Head of caudate nucleus (tissue), 42 donors: ENCODE data around the gene TSR3.

Source experiments
- DNase-seq, 42 donors: peaks; one replicate each; pipeline versions ENCODE4 v3.0.0 to v3.0.0-alpha.2; 2020 to 2021; ENCODE audit warnings: mixed read lengths in 7 of 42
- intact Hi-C: fragments of 100-400 bp; cut with DNase I; formaldehyde crosslinking; loops from one replicate; pipeline ENCODE4 v1.15.0; 2022

The TSR3 gene

DNA sequence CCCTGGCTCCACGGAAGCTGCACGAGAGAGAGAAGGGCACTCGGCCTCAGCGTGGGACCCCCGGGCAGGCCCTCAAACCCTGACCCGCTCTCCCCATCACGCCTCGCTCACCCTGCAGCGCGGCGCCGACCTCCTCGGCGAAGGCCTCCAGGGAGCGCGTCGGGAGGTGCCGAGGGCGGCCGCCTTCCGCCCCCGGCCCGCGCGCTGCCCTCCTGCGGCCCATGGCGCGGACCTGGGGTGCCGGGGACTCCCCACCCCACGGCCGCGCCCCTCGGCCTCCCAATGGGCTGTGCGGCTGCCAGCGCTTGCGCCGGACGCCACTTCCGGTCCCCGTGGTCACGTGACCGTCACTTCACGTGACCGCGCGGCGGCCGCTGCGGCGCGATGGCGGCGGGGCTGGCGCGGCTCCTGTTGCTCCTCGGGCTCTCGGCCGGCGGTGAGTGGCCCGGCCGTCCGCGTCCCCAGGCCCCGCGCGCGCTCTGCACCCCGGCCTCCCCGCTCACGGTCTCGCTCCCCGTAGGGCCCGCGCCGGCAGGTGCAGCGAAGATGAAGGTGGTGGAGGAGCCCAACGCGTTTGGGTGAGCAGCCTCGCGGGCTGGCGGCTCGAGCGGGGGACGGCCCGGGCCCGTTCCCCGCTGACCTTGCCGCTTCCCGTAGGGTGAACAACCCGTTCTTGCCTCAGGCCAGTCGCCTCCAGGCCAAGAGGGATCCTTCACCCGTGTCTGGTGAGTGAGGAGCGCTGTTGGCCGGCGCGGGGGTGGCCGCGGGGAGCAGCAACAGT lies at the start of gene TSR3, which contains the start of gene GNPTG:
Gene TSR3 (minus strand): TSS at position 297 of the 781 bp plus-strand sequence. CDS start 74 bp downstream, at position 223.
Gene GNPTG (plus strand): TSS at position 350 of the 781 bp plus-strand sequence. CDS start 35 bp downstream, at position 385.
- intact Hi-C loops: loop anchor here (5.0 to 10.0 kb wide), 3 partner anchors 39 to 123 kb away; partner anchors contain the start of genes CLCN7 and UQCC4
- DNase-seq: peak; percentile 24 to 89 (median 76)

DNA sequence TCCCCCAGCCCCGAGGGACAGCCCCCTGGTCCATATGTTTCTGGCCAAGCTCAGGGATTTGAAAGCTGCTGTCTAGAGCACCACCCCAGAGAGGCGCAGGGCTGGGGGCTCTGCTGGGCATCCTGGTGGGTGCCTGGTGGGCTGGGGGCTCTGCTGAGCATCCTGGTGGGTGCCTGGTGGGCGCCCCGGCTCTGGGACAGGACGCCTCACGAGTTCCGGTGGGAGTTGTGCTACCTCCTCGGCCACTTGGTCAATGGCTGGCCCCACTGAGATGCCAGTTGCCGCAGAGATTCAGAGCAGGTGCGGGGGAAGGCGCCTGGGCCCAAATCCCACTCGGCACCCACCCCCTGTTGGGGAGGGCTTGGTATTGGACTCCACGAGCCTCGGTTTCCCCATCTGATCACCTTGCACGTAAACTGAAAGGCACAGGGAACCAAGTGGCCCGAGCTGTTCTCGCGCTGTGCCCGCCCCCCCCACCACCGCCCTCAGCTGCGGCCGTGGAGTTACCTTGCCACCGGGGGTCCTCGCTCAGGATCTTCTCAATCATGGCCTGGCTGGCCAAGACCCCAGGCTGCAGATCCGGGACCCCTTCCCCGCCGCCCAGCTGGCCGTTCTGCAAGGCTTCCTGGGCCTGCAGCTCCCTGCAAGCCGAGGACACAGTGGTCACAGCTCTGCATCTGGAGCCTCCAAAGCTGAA lies 49.5 kb upstream of the TSR3 start:
- DNase-seq: no peak
- intact Hi-C loops: no loop called here

DNA sequence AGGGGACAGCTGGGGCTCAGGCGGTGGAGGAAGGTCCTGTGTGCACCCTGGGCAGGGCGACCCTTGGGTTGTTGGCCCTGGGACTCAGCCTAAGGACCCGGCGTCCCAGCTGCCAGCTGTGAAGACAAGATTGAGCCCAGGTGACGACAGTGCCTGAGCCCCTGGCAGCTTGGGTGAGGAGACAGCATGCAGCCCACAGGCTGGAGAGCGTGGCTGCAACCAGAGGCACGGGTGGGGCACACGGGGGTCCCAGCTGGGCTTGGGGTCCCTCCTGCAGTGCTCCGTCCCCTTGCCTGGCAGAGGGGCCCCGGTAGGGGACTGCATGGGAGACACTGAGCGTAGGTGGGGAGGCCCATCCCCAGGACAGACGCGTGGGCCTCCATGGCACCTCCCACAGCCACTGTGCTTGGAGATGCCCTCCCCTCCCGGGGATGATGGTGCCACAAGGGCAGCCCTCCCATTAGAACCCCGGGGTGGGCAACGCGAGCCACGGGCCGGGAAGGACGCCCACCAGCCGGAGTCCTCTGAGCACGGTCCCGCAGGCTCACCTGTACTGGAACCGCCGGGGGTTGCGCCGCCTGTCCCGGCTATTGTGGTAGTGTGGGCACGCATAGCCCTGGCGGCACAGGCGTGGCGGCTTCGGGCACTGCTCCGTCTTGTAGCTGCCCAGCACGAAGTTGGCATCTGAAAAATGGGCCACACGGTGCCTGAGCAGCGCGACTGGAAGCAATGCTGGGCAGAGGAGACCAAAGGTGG lies 47.3 kb upstream of the TSR3 start:
- intact Hi-C loops: no loop called here
- no peak for DNase-seq

DNA sequence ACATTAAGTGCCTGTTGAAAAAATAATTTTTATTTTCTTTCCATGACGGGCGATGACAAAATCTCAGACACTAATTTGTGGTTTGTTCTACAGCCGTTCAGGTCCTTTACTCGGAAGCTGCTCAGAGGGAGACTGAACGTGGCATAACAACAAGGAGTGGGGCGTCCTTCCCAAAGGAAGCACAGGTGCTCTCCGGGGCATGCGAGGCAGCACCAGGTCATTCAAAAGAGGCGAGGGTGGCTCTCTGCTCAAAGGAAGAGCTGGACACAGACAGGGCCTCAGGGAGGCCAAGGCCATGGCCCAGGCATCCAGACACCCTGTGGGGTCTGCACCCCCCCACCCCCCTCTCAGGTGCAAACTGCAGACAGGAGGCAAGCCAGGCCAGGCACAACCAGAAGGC lies 46.7 kb upstream of the TSR3 start:
- intact Hi-C loops: no loop called here

DNA sequence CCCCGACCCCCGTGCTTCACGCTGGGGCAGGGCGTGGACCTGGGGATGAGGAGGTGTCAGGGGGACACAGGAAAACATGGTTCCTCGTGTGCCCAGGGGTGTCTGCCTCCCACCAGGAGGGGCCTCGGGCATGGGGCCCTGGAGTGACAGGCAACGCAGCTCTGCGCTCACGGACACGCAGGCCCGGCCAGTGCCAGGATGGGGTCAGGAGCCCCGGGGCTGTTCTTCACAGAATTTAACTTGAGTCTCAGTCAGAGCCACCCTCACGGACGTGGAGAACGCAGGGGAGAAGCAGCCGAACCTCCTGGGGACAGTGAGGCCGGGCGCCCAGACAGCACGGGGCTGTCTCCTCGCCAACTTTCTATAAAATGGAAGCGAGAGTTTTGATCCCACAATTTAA lies 46.1 kb upstream of the TSR3 start:
- DNase-seq: no peak
- intact Hi-C loops: no loop called here

More for the DNA sequence above, 46.7 kb upstream of the TSR3 start:
- no peak for DNase-seq

DNA sequence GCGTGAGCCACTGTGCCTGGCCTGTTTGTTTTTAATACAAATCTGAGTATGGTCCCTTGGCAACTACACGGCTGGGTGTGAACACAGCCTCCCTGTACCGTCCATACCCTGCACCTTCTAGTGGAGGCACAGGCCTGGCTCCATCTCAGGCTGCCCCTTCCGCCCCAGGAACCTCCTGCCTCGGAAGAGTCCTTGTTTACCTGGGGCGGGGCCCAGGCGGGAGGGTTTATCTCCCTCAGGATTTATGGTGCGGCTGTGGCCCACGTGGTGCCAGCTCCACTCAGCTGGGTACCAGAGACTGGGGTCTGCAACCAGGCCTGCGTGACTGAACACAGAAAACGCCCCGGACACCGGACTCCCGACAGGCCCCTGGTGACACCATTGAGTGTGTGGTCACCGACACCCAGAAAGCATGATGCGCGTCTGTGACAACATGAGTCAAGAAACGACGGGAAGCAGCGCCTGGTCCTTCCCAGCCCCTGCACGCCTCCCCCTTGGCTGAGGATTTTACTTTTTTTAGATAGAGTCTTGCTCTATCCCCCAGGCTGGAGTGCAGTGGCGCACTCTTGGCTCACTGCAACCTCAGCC lies 43.9 kb upstream of the TSR3 start:
- DNase-seq: no peak
- intact Hi-C loops: no loop called here

DNA sequence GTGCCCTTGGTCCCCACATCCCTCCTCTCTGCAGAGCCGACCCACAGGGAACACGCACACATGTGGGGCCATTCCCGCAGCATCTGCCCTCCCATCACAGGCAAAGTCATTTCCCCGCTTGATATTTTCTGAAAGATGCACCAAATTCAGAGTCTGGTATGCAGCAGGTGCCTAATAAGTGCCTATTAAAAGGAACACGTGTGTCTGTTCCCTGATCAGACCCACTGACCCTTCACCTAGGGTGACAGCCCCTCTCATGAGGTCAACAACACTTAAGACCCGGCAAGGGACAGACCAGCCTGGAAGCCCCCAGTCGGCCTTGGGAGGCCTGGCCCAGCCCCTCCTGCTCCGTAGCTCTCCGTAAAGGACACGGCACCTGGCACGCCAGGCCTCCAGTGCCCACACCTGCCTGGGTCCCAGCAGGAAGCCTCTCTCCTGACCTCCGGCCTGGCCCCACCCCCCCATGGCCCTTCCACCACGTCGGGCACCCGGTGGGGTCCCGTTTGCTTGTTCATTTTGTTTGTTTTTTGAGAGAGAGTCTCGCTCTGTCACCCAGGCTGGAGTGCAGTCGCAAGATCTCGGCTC lies 42.8 kb upstream of the TSR3 start:
- intact Hi-C loops: no loop called here
- DNase-seq: no peak

DNA sequence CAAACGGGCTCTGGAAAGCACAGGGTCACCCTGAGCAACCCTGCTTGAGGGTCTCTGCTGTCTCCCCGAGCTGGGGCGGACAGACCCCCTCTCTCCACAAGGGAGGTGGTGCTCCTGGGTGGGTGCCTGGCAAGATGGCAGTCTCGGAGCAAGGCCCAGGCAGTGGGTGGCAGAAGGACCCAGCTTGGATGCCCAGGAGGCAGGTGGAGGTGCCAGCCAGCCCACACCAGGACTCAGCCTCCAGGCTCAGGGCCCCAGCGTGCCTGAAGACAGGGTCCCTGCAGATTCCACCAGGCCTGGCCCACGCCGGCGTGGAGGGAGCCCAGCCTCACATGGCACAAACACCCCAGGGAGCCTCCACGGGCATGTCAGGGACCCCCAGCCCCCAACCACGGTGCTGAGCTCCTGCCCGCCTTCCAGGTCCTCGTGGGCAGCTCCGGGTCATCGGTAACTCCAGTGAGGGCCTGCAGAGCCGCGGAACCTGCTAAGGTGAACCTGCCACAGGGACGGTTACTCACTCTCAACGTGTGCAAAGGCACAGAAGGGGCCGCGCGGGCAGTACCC lies 42.0 kb upstream of the TSR3 start:
- DNase-seq: no peak
- intact Hi-C loops: no loop called here

- DNase-seq: no peak
- intact Hi-C loops: no loop called here
These were observed 41.1 kb upstream of the TSR3 start for GRCh38 chr16:1392826-1393225.

GRCh38 chr16:1390239-1390779 lies 38.6 kb upstream of the TSR3 start:
- no peak for DNase-seq
- intact Hi-C loops: no loop called here

- DNase-seq: no peak
- intact Hi-C loops: no loop called here
These were observed 38.1 kb upstream of the TSR3 start for GRCh38 chr16:1389762-1390161.

- intact Hi-C loops: no loop called here
- DNase-seq: no peak
These were observed 35.7 kb upstream of the TSR3 start for GRCh38 chr16:1387331-1387730.

DNA sequence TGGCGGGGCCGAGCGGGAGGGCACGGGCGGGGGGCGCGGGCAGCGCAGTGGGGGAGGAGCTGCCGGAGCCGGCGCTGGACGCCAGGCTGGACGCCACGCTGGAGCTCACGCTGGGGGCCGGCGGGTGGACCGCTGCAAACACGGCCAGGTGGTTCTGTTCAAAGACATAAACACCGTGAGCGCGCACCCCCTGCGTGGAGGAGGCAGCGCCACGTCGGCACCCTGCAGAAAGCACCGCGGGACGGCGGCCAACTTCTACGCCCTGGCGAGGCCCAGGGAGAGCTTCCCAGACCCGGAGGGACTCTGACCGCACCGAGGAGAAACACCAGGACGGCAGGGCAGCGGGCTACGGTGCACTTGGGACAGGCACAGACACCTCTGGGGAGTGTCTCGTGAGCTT lies 33.6 kb upstream of the TSR3 start:
- intact Hi-C loops: no loop called here
- DNase-seq: no peak

- DNase-seq: no peak
These were observed 31.9 kb upstream of the TSR3 start for GRCh38 chr16:1383556-1383955.

GRCh38 chr16:1381612-1382406 lies 30.1 kb upstream of the TSR3 start:
- intact Hi-C loops: no loop called here
- DNase-seq: peak in 40 of 42 donors; percentile 16 to 88 (median 54)

More at GRCh38 chr16:1383556-1383955, 31.9 kb upstream of the TSR3 start:
- intact Hi-C loops: no loop called here

GRCh38 chr16:1380195-1380594 lies 28.5 kb upstream of the TSR3 start:
- intact Hi-C loops: no loop called here
- DNase-seq: no peak

DNA sequence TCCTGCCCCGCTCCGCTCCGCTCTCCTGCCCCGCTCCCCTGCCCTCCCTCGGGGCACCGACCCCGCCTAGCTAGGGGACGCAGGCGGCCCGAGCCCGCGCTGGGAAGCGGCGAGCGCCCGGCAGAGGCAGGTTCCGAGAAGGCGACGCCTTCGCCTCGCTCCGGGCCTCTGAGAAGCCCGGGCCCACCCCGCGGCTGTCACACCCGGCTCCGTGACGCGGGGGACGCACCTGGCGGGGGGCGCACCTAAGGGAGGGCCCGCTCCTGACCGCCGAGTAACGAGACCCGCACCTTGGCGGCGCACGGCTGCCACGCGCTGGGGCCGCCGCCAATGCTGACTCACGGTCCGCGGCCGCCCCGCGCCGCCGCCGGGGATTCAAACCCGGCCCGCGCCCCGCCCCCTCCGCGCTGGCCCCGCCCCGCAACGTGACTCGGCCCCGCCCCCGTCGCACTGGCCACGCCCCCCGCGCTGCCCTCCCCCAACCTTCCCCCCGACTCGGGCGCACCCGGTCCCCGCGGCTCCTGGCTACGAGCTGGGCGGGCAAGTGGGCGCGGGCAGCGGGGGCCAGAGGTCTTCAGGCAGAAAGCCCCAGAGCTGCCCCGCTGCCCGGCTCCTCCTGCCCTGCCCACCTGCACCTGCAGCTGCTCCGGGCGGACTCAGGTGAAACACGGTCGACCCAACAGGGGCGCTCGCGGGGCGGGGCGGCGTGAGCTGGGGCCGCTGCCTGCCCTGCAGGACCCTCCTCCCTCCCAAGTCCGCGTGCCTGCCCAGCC lies 27.8 kb upstream of the TSR3 start:
- DNase-seq: peak in 32 of 42 donors; percentile 13 to 72 (median 40)
- intact Hi-C loops: no loop called here
